ENCODE data around the gene SDHAF3. TPM values are rescaled to one million over a fixed set of nuclear protein-coding genes. Genes with fewer than 3 reads are reported as not detected.
"Not testable (repeated sequence)": the region's sequence is repeated elsewhere in the genome, so short reads cannot be mapped to it uniquely, and the experiment has no call there.

Gene SDHAF3
- total RNA-seq, 2 experiments from 2014 or later = 41.1 to 43.0 TPM

DNA sequence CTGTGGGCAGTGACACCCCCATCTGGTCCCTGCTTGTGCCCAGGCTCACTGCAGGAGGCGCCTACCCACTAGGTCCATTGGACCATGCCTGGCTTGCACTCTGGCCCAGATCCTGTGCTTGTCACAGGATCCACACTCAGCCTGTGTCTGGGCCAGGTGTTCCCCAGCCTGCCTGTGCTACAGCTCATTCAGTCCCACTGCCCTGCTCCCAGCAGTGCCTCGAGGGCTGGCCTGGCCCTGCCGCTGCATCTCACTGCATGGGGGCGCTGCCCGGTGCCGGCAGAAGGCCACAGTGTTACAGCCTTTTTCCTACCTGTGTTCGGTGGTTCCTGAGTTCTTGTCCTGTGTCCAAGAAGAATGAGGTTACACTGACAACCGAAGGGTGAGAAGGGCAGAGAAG is 21.3 kb downstream of the SDHAF3 start:
- intact Hi-C loops (cut with micrococcal nuclease) = no loop called here
- Mint-ChIP-seq H3K27me3 (no peaks in the 10 kb centered on the region), H3K4me3 (no peak overlapping the region), H3K36me3 (ENCODE audit: low read depth) (peaks cover 58% of the 10 kb centered on the region), H3K4me1 (ENCODE audit: low read depth) (peaks cover 2% of the 10 kb centered on the region), H3K27ac (no peak overlapping the region), H3K9me3 (peaks cover 27% of the 10 kb centered on the region)
- ATAC-seq (no peak), DNase-seq (no peak)
- CTCF ChIA-PET = no interaction called here
- POLR2A ChIA-PET = no interaction called here
- TF ChIP-seq, protein P1, sequence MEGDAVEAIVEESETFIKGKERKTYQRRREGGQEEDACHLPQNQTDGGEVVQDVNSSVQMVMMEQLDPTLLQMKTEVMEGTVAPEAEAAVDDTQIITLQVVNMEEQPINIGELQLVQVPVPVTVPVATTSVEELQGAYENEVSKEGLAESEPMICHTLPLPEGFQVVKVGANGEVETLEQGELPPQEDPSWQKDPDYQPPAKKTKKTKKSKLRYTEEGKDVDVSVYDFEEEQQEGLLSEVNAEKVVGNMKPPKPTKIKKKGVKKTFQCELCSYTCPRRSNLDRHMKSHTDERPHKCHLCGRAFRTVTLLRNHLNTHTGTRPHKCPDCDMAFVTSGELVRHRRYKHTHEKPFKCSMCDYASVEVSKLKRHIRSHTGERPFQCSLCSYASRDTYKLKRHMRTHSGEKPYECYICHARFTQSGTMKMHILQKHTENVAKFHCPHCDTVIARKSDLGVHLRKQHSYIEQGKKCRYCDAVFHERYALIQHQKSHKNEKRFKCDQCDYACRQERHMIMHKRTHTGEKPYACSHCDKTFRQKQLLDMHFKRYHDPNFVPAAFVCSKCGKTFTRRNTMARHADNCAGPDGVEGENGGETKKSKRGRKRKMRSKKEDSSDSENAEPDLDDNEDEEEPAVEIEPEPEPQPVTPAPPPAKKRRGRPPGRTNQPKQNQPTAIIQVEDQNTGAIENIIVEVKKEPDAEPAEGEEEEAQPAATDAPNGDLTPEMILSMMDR (IDR thresholded peaks at IDR 0.05) = no peak

GRCh38 chr7:97145068-97145467 is 27.6 kb downstream of the SDHAF3 start:
- no peak for ATAC-seq
- H3K4me1 Mint-ChIP-seq (ENCODE audit: low read depth) = no peaks in the 10 kb centered on the region
- intact Hi-C loops (cut with micrococcal nuclease) = no loop called here
- POLR2A ChIA-PET = no interaction called here
- peaks cover 34% of the 10 kb centered on the region for H3K36me3 Mint-ChIP-seq (ENCODE audit: low read depth)
- H3K9me3 Mint-ChIP-seq = peaks cover 13% of the 10 kb centered on the region
- CTCF ChIA-PET = interaction anchor here (0.7 to 0.8 kb wide), 3 partner anchors 10 to 29 kb away, joined by 3 read pairs; no protein-coding TSS in a partner anchor
- H3K27me3 Mint-ChIP-seq = no peaks in the 10 kb centered on the region
- H3K4me3 Mint-ChIP-seq = no peak overlapping the region
- no peak overlapping the region for H3K27ac Mint-ChIP-seq
- TF ChIP-seq, protein P1 (IDR thresholded peaks at IDR 0.05) = peak; percentile 33
- no peak for DNase-seq

DNA sequence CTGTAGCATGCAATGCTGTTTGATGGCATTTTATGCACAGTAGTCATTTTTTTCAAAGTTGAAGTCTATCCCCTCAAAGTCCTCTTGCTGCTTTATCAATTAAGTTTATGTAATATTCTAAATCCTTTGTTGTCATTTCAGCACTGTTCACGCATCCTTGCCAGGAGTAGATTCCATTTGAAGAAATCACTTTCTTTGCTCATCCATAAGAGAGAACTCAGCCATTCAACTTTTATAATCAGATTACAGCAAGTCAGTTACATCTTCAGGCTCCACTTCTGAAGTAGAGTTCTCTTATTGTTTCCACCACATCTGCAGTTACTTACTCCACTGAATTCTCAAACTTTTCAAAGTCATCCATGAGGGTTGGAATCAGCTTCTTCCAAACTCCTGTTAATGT is 32.3 kb downstream of the SDHAF3 start:
- TF ChIP-seq, protein P1 (IDR thresholded peaks at IDR 0.05) = no peak
- POLR2A ChIA-PET = no interaction called here
- CTCF ChIA-PET = no interaction called here
- Mint-ChIP-seq H3K4me1 (ENCODE audit: low read depth) (no peaks in the 10 kb centered on the region), H3K27ac (no peak overlapping the region), H3K9me3 (no peaks in the 10 kb centered on the region), H3K27me3 (no peaks in the 10 kb centered on the region), H3K36me3 (ENCODE audit: low read depth) (peaks cover 21% of the 10 kb centered on the region), H3K4me3 (no peak overlapping the region)
- intact Hi-C loops (cut with micrococcal nuclease) = no loop called here
- DNase-seq = no peak
- ATAC-seq = no peak

DNA sequence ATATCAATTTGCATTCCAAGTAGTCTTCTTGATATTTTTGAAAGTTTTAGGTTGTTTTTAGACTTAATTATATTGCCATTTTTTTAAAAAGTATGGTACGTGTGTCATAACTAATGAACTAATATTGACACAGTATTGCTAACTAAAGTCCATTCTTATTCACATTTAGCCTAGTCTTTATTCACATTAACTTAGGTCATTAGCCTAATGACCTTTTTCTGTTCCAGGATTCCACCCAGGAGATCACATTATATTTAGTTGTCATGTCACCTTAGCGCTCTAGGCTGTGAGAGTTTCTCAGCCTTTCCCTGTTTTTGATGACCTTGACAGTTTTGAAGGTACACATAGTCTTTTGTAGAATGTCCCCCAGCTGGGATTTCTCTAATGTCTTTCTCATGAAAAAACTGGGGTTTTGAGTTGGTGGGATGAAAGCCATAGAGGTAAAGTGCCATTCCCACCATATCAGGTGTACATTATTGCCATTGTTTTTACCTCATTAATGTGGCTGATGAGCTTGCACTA is 38.5 kb downstream of the SDHAF3 start:
- ATAC-seq = no peak
- ChIA-PET POLR2A (no interaction called here), CTCF (interaction anchor here (1.3 kb wide), 1 partner anchor 11 kb away, joined by 3 read pairs; no protein-coding TSS in a partner anchor)
- Mint-ChIP-seq H3K36me3 (ENCODE audit: low read depth) (peaks cover 40% of the 10 kb centered on the region), H3K4me3 (no peak overlapping the region), H3K9me3 (peaks cover 10% of the 10 kb centered on the region), H3K4me1 (ENCODE audit: low read depth) (no peaks in the 10 kb centered on the region), H3K27ac (no peak overlapping the region), H3K27me3 (no peaks in the 10 kb centered on the region)
- intact Hi-C loops (cut with micrococcal nuclease) = no loop called here
- DNase-seq = no peak
- TF ChIP-seq, protein P1 (IDR thresholded peaks at IDR 0.05) = no peak

DNA sequence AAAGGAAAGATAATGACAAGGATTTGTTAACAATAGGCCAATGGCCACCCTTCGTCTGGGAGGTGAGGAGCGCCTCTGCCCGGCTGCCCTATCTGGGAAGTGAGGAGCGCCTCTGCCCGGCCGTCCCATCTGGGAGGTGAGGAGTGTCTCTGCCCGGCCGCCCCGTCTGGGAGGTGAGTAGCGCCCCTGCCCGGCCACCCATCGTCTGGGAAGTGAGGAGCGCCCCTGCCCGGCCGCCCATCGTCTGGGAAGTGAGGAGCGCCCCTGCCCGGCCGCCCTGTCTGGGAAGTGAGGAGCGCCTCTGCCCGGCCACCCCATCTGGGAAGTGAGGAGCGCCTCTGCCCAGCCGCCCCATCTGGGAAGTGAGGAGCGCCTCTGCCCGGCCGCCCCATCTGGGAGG is 42.5 kb downstream of the SDHAF3 start:
- H3K27me3 Mint-ChIP-seq; H3K4me3 Mint-ChIP-seq; intact Hi-C loops (cut with micrococcal nuclease); H3K27ac Mint-ChIP-seq; DNase-seq; CTCF ChIA-PET; ATAC-seq; POLR2A ChIA-PET: not testable (repeated sequence)
- Mint-ChIP-seq H3K36me3 (ENCODE audit: low read depth) (peaks cover 57% of the 10 kb centered on the region), H3K4me1 (ENCODE audit: low read depth) (peaks cover 11% of the 10 kb centered on the region), H3K9me3 (peaks cover 12% of the 10 kb centered on the region)

GRCh38 chr7:97161609-97162008 is 44.1 kb downstream of the SDHAF3 start:
- Mint-ChIP-seq H3K9me3 (peaks cover 20% of the 10 kb centered on the region), H3K36me3 (ENCODE audit: low read depth) (peaks cover 66% of the 10 kb centered on the region), H3K4me1 (ENCODE audit: low read depth) (peaks cover 17% of the 10 kb centered on the region)
- H3K4me3 Mint-ChIP-seq; CTCF ChIA-PET; H3K27ac Mint-ChIP-seq; intact Hi-C loops (cut with micrococcal nuclease); DNase-seq; POLR2A ChIA-PET; H3K27me3 Mint-ChIP-seq; ATAC-seq: not testable (repeated sequence)
